Measurements from ENCODE around the gene ZNF273. TPM values are rescaled to one million over a fixed set of nuclear protein-coding genes. Genes with fewer than 3 reads are reported as not detected.

ZNF273 gene
- total and polyA plus RNA-seq, 8 donors = 1.3 to 24.3 (median 6.9) TPM

DNA sequence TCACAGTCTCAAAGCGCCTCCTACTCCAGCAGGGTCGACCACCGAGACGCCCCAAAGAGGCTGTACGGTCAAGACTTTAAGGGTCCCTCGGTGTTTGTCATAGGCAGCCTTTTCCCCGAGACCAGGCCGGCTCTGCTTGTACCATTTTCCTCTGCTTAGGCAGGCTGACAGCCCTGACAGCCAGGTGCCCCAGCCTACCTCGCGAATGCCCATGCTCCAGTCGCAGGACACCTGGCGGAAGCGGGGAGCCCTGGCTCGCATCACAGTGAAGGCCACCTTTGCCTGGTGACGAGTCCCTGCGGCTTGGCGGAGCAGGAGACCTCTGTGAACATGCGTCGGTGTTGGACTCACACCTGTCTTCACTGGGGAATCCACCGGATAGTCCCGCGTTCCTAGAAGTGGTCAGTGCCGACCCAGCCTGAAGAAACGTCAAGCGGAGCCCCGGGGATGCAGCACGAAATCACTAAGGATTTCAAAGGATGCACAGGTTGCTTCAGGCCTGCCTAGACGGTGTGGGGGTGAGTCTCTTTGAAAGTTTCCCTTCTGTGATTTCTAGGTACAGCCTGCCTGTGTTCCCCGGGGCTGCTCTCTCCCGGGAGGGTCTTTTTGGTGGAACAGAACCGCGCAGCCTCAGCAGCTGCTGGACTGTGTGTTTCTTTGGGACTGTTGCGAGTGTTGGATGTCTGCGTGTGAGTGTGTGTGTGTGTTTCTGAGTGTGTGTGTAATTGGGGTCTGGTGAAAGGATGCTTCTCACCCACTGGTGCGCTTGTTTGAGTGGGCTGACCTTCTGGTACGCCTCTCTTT, 30.5 kb upstream of the ZNF273 start:
- TF ChIP-seq, protein P1, sequence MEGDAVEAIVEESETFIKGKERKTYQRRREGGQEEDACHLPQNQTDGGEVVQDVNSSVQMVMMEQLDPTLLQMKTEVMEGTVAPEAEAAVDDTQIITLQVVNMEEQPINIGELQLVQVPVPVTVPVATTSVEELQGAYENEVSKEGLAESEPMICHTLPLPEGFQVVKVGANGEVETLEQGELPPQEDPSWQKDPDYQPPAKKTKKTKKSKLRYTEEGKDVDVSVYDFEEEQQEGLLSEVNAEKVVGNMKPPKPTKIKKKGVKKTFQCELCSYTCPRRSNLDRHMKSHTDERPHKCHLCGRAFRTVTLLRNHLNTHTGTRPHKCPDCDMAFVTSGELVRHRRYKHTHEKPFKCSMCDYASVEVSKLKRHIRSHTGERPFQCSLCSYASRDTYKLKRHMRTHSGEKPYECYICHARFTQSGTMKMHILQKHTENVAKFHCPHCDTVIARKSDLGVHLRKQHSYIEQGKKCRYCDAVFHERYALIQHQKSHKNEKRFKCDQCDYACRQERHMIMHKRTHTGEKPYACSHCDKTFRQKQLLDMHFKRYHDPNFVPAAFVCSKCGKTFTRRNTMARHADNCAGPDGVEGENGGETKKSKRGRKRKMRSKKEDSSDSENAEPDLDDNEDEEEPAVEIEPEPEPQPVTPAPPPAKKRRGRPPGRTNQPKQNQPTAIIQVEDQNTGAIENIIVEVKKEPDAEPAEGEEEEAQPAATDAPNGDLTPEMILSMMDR (IDR thresholded peaks at IDR 0.05) = no peak
- no peak for TF ChIP-seq POLR2A (IDR thresholded peaks at IDR 0.05)
- TF ChIP-seq POLR2AphosphoS5 (IDR thresholded peaks at IDR 0.05) = no peak
- no peak for TF ChIP-seq EP300 (IDR thresholded peaks at IDR 0.05)
- intact Hi-C loops (cut with DNase I; ENCODE audit: low total_unique reads) = no loop called here

DNA sequence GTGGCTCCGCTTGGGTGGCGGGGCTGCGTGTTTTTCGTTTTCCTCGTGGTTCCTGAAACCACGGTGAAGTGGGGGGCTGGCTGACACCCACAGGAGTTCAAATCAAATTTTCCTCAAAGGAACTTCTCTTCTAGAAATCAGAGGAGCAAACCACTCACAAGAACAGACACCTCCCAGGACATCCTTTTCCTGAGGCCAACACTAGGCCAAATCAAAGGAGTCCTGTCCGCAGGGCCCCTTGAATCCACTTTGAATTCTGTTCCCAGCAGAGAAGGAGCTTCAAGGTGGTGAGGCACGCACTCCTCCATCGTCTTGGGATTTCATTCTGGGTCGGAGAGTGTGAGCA, 29.9 kb upstream of the ZNF273 start:
- peak in 1 of 2 donors; percentile 1 for DNase-seq
- Histone ChIP-seq H3K4me3 (no peak overlapping the region), H3K27me3 (peaks cover 0 to 5% (median 4%) of the 10 kb centered on the region in 3 donors), H3K4me1 (peaks cover 0 to 8% (median 3%) of the 10 kb centered on the region in 4 donors), H3K27ac (no peak overlapping the region), H3K36me3 (no peaks in the 10 kb centered on the region), H3K9me3 (peaks cover 0 to 22% (median 2%) of the 10 kb centered on the region in 4 donors)
- 92 to 95% (median 94%) methylated on average over 9 to 10 of the region's 10 CpGs for WGBS, 5 donors
- intact Hi-C loops (cut with DNase I; ENCODE audit: low total_unique reads) = no loop called here
- TF ChIP-seq, protein P1 (IDR thresholded peaks at IDR 0.05) = no peak
- TF ChIP-seq POLR2A (IDR thresholded peaks at IDR 0.05) = no peak
- no peak for TF ChIP-seq POLR2AphosphoS5 (IDR thresholded peaks at IDR 0.05)
- TF ChIP-seq EP300 (IDR thresholded peaks at IDR 0.05) = no peak

More for the DNA sequence above, 30.5 kb upstream of the ZNF273 start:
- peak in 1 of 2 donors; percentile 22 for DNase-seq
- WGBS, 5 donors = 88 to 94% (median 93%) methylated on average over 32 to 36 of the region's 36 CpGs
- Histone ChIP-seq H3K27me3 (peaks cover 0 to 5% (median 4%) of the 10 kb centered on the region in 3 donors), H3K36me3 (no peaks in the 10 kb centered on the region), H3K4me3 (no peak overlapping the region), H3K4me1 (peaks cover 0 to 7% (median 3%) of the 10 kb centered on the region in 4 donors), H3K27ac (no peak overlapping the region), H3K9me3 (peaks cover 0 to 22% (median 2%) of the 10 kb centered on the region in 4 donors)

DNA sequence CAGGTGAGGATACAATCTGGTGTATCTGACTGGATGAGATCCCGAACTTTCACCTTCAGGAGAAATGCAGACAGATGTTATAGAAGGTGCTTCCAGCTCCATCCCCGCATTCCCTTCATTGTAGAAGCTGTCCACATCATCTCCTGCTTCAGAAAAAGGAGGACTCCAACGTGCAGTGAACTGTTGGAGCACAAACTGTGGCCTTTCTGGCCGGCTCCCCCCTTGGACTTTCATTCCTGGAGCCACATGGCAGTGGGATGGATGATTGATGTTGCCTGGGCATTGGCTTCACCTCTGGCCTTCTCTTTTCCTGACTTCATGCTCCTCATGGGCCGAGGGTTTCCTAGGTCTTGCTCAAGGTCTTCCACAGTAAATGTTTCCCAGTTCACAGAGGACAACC, 29.6 kb upstream of the ZNF273 start:
- Histone ChIP-seq H3K9me3 (peaks cover 0 to 22% (median 3%) of the 10 kb centered on the region in 4 donors), H3K4me3 (no peak overlapping the region), H3K27me3 (peaks cover 0 to 5% (median 4%) of the 10 kb centered on the region in 3 donors), H3K36me3 (no peaks in the 10 kb centered on the region), H3K4me1 (peaks cover 0 to 8% (median 3%) of the 10 kb centered on the region in 4 donors), H3K27ac (no peak overlapping the region)
- DNase-seq = peak in 1 of 2 donors; percentile 19
- intact Hi-C loops (cut with DNase I; ENCODE audit: low total_unique reads) = no loop called here
- TF ChIP-seq POLR2AphosphoS5 (IDR thresholded peaks at IDR 0.05) (no peak), EP300 (IDR thresholded peaks at IDR 0.05) (no peak), POLR2A (IDR thresholded peaks at IDR 0.05) (no peak)
- TF ChIP-seq, protein P1 (IDR thresholded peaks at IDR 0.05) = no peak
- WGBS, 5 donors = 59 to 72% (median 68%) methylated on average over 5 of the region's 5 CpGs

DNA sequence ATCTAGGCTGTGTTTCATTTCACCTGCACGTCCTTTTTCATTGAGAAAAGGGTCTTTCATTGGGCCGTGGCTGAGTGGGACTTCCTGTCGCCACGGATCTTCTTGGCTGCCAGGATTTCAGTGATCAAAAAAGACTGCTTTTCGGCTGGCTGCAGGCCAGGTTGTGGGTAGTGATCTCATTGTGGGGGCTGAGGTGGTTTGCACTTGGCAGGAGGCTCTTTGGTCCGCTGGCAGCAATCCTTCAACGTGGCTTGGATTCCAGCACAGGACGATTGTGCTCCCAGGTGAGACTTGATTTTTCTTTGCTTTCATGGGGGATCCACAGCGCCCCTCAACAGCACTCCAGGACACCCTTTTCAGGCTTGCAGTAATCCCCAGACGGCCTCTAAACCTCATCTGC, 29.0 kb upstream of the ZNF273 start:
- Histone ChIP-seq H3K36me3 (no peaks in the 10 kb centered on the region), H3K27me3 (peaks cover 0 to 5% (median 4%) of the 10 kb centered on the region in 3 donors), H3K9me3 (peaks cover 0 to 22% (median 6%) of the 10 kb centered on the region in 4 donors), H3K27ac (no peak overlapping the region), H3K4me3 (no peak overlapping the region), H3K4me1 (peaks cover 0 to 8% (median 3%) of the 10 kb centered on the region in 4 donors)
- intact Hi-C loops (cut with DNase I; ENCODE audit: low total_unique reads) = no loop called here
- peak in 1 of 2 donors; percentile 19 for DNase-seq
- TF ChIP-seq POLR2AphosphoS5 (IDR thresholded peaks at IDR 0.05) (no peak), EP300 (IDR thresholded peaks at IDR 0.05) (no peak), POLR2A (IDR thresholded peaks at IDR 0.05) (no peak)
- TF ChIP-seq, protein P1 (IDR thresholded peaks at IDR 0.05) = no peak
- WGBS, 5 donors = 68 to 74% (median 70%) methylated on average over 10 of the region's 10 CpGs

Measured in stomach (tissue), 9 donors.